ENCODE measurements around the gene PNPLA6. TPM values are rescaled to one million over a fixed set of nuclear protein-coding genes. Genes with fewer than 3 reads are reported as not detected.

PNPLA6 gene
- total RNA-seq, 3 donors from 2014 or later (not counting 1 experiment from before 2014, with no cell fraction given): 118 to 190 (median 125) TPM

GRCh38 chr19:7524992-7525739 is 10.4 kb upstream of the PNPLA6 start:
- Mint-ChIP-seq H3K36me3 (no peaks in the 10 kb centered on the region), H3K4me1 (peaks cover 11% of the 10 kb centered on the region in 2 donors), H3K9me3 (no peaks in the 10 kb centered on the region), H3K27ac (no peak overlapping the region), H3K4me3 (no peak overlapping the region), H3K27me3 (ENCODE audit: low read depth in 2 of 2) (no peaks in the 10 kb centered on the region)
- 96% methylated on average over 20 of the region's 20 CpGs for WGBS (ENCODE audit: insufficient coverage)
- no peak for TF ChIP-seq CTCF (IDR thresholded peaks at IDR 0.05)
- no peak for ATAC-seq
- peaks cover 3% of the 10 kb centered on the region for H3K36me3 ChIP-seq (ENCODE audit: control insufficient read depth, insufficient read depth, low read length)
- H3K4me3 ChIP-seq (ENCODE audit: low read length): no peak overlapping the region
- no peak overlapping the region for H3K27ac ChIP-seq (ENCODE audit: low read length)
- no peaks in the 10 kb centered on the region for H3K27me3 ChIP-seq (ENCODE audit: control insufficient read depth, insufficient read depth, low read length)
- DNase-seq: no peak
- H3K4me1 ChIP-seq (ENCODE audit: control insufficient read depth, insufficient read depth, low read length): peaks cover 18% of the 10 kb centered on the region
- intact Hi-C loops (cut with micrococcal nuclease): no loop called here
- no peaks in the 10 kb centered on the region for H3K9me3 ChIP-seq (ENCODE audit: control insufficient read depth, insufficient read depth, low read length)

GRCh38 chr19:7526059-7526929 is 9.2 kb upstream of the PNPLA6 start:
- Mint-ChIP-seq H3K36me3 (no peaks in the 10 kb centered on the region), H3K4me3 (no peak overlapping the region), H3K4me1 (peaks cover 11% of the 10 kb centered on the region in 2 donors), H3K27me3 (ENCODE audit: low read depth in 2 of 2) (no peaks in the 10 kb centered on the region), H3K9me3 (no peaks in the 10 kb centered on the region), H3K27ac (no peak overlapping the region)
- H3K4me1 ChIP-seq (ENCODE audit: control insufficient read depth, insufficient read depth, low read length): peaks cover 18% of the 10 kb centered on the region
- TF ChIP-seq CTCF (IDR thresholded peaks at IDR 0.05): no peak
- WGBS (ENCODE audit: insufficient coverage): 94% methylated on average over 31 of the region's 31 CpGs
- peaks cover 3% of the 10 kb centered on the region for H3K36me3 ChIP-seq (ENCODE audit: control insufficient read depth, insufficient read depth, low read length)
- H3K27ac ChIP-seq (ENCODE audit: low read length): no peak overlapping the region
- intact Hi-C loops (cut with micrococcal nuclease): no loop called here
- no peaks in the 10 kb centered on the region for H3K9me3 ChIP-seq (ENCODE audit: control insufficient read depth, insufficient read depth, low read length)
- no peaks in the 10 kb centered on the region for H3K27me3 ChIP-seq (ENCODE audit: control insufficient read depth, insufficient read depth, low read length)
- no peak for DNase-seq
- ATAC-seq: no peak
- H3K4me3 ChIP-seq (ENCODE audit: low read length): no peak overlapping the region

- no peak for TF ChIP-seq CTCF (IDR thresholded peaks at IDR 0.05)
- H3K4me1 ChIP-seq (ENCODE audit: control insufficient read depth, insufficient read depth, low read length): peaks cover 11% of the 10 kb centered on the region
- no peaks in the 10 kb centered on the region for H3K9me3 ChIP-seq (ENCODE audit: control insufficient read depth, insufficient read depth, low read length)
- intact Hi-C loops (cut with micrococcal nuclease): no loop called here
- 60% methylated on average over 25 of the region's 25 CpGs for WGBS (ENCODE audit: insufficient coverage)
- no peaks in the 10 kb centered on the region for H3K4me1 Mint-ChIP-seq
- H3K27me3 ChIP-seq (ENCODE audit: control insufficient read depth, insufficient read depth, low read length): no peaks in the 10 kb centered on the region
- H3K27ac Mint-ChIP-seq: no peak overlapping the region
- no peak overlapping the region for H3K4me3 Mint-ChIP-seq
- no peaks in the 10 kb centered on the region for H3K27me3 Mint-ChIP-seq (ENCODE audit: low read depth in 2 of 2)
- H3K36me3 Mint-ChIP-seq: no peaks in the 10 kb centered on the region
- no peak for ATAC-seq
- no peak for DNase-seq
- no peak overlapping the region for H3K4me3 ChIP-seq (ENCODE audit: low read length)
- no peaks in the 10 kb centered on the region for H3K9me3 Mint-ChIP-seq
- H3K36me3 ChIP-seq (ENCODE audit: control insufficient read depth, insufficient read depth, low read length): peaks cover 3% of the 10 kb centered on the region
- H3K27ac ChIP-seq (ENCODE audit: low read length): no peak overlapping the region
Measured at GRCh38 chr19:7527516-7528191, 7.9 kb upstream of the PNPLA6 start.
